ENCODE measurements around the gene AOPEP.

AOPEP gene

GRCh38 chr9:94867281-94867841, 140.9 kb downstream of the AOPEP start:
- TF ChIP-seq, protein P1, sequence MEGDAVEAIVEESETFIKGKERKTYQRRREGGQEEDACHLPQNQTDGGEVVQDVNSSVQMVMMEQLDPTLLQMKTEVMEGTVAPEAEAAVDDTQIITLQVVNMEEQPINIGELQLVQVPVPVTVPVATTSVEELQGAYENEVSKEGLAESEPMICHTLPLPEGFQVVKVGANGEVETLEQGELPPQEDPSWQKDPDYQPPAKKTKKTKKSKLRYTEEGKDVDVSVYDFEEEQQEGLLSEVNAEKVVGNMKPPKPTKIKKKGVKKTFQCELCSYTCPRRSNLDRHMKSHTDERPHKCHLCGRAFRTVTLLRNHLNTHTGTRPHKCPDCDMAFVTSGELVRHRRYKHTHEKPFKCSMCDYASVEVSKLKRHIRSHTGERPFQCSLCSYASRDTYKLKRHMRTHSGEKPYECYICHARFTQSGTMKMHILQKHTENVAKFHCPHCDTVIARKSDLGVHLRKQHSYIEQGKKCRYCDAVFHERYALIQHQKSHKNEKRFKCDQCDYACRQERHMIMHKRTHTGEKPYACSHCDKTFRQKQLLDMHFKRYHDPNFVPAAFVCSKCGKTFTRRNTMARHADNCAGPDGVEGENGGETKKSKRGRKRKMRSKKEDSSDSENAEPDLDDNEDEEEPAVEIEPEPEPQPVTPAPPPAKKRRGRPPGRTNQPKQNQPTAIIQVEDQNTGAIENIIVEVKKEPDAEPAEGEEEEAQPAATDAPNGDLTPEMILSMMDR (IDR thresholded peaks at IDR 0.05; ENCODE audit: low read depth, low read length, missing control alignments), result no peak
- peak overlapping the region; percentile 8; the same call in 1 of the 2 replicates for H3K4me3 ChIP-seq (replicated peaks; ENCODE audit: low read depth, low read length)
- DNase-seq (ENCODE audit: extremely low read depth, low read depth), result no peak

DNA sequence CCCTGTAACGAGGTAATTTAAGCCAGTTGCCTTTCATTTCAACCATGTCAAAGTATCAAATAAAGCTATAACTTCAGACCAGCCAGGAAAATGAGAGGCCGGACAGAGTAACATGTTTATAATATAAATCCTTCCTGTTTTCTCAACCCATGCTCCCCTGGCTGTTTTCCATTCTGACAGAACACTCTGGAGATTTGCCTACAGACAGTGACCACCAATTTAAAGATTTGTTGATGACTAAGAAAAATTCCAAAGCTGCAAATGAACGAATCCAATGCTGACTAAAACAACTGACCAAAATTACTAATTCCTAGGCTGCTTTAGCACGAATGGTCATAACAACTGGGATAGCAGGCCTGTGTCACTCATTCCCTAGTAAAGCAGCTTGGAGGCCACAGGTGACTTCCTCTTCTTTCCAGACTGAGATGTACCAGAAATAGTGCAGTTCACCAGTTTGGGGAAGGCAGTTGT, 141.4 kb downstream of the AOPEP start:
- H3K4me3 ChIP-seq (replicated peaks; ENCODE audit: low read depth, low read length), result no peak overlapping the region
- DNase-seq (ENCODE audit: extremely low read depth, low read depth), result peak; percentile 91
- TF ChIP-seq, protein P1 (IDR thresholded peaks at IDR 0.05; ENCODE audit: low read depth, low read length, missing control alignments), result no peak

DNA sequence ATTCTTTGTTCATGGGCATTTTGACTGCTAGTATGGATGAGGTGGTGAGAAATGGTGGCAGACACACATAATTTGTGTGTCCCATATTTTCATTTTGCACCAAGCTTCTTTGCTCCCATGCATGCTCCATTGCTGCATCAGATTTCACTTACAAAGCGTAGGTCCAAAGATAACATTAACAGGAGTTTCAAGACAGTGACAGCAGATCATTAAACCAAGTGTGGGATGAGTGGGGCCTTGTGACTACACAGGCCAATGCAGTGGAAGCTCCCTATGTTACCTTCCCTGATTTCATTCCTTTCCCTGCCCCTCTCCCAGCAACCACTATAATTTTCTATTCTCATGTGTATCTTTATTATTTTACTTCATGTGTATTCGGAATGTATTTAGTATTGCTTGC, 142.0 kb downstream of the AOPEP start:
- no peak overlapping the region for H3K4me3 ChIP-seq (replicated peaks; ENCODE audit: low read depth, low read length)
- no peak for DNase-seq (ENCODE audit: extremely low read depth, low read depth)
- TF ChIP-seq, protein P1 (IDR thresholded peaks at IDR 0.05; ENCODE audit: low read depth, low read length, missing control alignments), result no peak

- no peak for DNase-seq (ENCODE audit: extremely low read depth, low read depth)
- TF ChIP-seq, protein P1 (IDR thresholded peaks at IDR 0.05; ENCODE audit: low read depth, low read length, missing control alignments), result no peak
These were observed 142.9 kb downstream of the AOPEP start for GRCh38 chr9:94869415-94869843.

GRCh38 chr9:94870465-94870792, 143.9 kb downstream of the AOPEP start:
- no peak overlapping the region for H3K4me3 ChIP-seq (replicated peaks; ENCODE audit: low read depth, low read length)
- TF ChIP-seq, protein P1 (IDR thresholded peaks at IDR 0.05; ENCODE audit: low read depth, low read length, missing control alignments), result no peak
- no peak for DNase-seq (ENCODE audit: extremely low read depth, low read depth)

More at GRCh38 chr9:94869415-94869843, 142.9 kb downstream of the AOPEP start:
- H3K4me3 ChIP-seq (replicated peaks; ENCODE audit: low read depth, low read length), result no peak overlapping the region

- TF ChIP-seq, protein P1 (IDR thresholded peaks at IDR 0.05; ENCODE audit: low read depth, low read length, missing control alignments), result no peak
- no peak overlapping the region for H3K4me3 ChIP-seq (replicated peaks; ENCODE audit: low read depth, low read length)
- DNase-seq (ENCODE audit: extremely low read depth, low read depth), result no peak
These were observed 144.5 kb downstream of the AOPEP start for GRCh38 chr9:94870793-94871558.

Measured in HFF-Myc (cell line).